Measurements from ENCODE around the gene DPF3. TPM values are rescaled to one million over a fixed set of nuclear protein-coding genes. Genes with fewer than 3 reads are reported as not detected.

DPF3 gene
- total and polyA plus RNA-seq, 2 experiments from 2014 or later = 6.8 to 7.9 TPM

DNA sequence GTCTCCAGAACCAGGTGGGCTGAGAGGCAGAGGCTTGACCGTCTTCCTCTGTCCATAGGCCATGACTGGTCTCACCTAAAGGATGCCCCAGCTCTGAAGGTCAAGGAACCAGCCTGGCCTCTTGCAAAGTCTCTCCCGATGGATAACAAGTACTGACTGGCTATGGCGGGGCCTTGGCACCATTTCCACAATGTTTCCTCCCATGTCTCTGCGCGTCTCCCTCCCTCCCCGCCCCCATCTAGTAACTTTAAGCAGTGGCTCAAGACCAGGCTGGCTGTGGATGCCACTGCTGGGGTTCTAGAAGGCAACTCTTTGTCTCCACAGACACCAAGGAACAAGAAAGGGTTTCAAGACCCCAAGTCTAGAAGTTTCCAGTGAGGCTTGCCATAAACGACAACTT, 275.5 kb downstream of the DPF3 start:
- no peak overlapping the region for H3K27ac ChIP-seq
- no peak overlapping the region for H3K4me2 ChIP-seq (ENCODE audit: unreplicated experiment)
- no peak overlapping the region for H3K4me3 ChIP-seq
- H3K79me2 ChIP-seq (ENCODE audit: insufficient read depth) = no peaks in the 10 kb centered on the region
- H4K20me1 ChIP-seq (ENCODE audit: insufficient read depth) = no peaks in the 10 kb centered on the region
- H3K36me3 ChIP-seq (ENCODE audit: low read depth) = no peaks in the 10 kb centered on the region
- H2AFZ ChIP-seq = peak overlapping the region; percentile 42; the same call in 1 of the 2 replicates
- H3F3A ChIP-seq (ENCODE audit: insufficient read depth) = peaks cover 10% of the 10 kb centered on the region; the same call in 1 of the 2 replicates
- no peak for DNase-seq
- H3K9ac ChIP-seq = no peak overlapping the region
- 65 to 76% methylated on average over 4 to 7 of the region's 7 CpGs for WGBS, 2 experiments (ENCODE audit: low coverage in 1 of 2, low lambda C conversion rate in 2 of 2, missing lambda C conversion rate in 2 of 2)
- no peaks in the 10 kb centered on the region for H3K9me3 ChIP-seq (ENCODE audit: low read depth)
- in situ Hi-C loops (cut with MboI) = no loop called here
- H3K4me1 ChIP-seq (ENCODE audit: insufficient read depth) = peaks cover 21% of the 10 kb centered on the region
- H3K27me3 ChIP-seq (replicated peaks; ENCODE audit: insufficient read depth) = no peaks in the 10 kb centered on the region
- TF ChIP-seq EZH2 (IDR thresholded peaks at IDR 0.05; ENCODE audit: insufficient read depth, poor library complexity, severe bottlenecking) (no peak), EZH2phosphoT487 (IDR thresholded peaks at IDR 0.05; ENCODE audit: insufficient read depth, low read depth) (no peak)
- H3K9me2 ChIP-seq (ENCODE audit: insufficient read depth) = no peaks in the 10 kb centered on the region

DNA sequence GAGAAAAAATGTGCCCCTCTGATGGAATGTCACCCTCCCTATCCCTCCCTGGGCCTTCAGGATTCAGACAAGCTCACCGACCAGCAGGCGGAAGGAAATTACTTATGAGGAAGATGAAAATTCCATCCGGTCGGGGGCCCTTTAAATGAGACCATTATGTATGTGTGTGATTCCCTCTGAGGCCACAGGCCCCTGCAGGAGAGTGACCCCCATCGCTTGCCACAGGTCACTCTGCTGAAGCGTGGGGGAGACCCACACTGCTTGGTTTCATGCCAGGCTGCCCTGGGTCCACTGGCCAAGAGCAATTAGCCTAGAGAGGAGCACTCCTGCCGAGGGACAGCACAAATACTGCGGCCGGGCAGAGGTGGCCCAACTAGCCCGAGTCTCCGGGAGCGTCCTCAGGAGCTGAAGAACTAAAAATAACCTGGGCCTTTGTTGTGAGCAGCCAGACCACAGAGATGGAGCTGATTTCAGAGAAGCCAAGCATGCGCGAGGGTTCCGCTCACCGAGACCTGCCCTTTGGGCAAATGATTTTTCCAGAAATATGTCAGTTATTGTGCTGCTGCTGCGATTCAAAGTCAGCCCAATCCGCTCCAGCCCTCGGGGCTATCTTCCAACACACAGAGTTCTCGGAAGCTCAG, 276.4 kb downstream of the DPF3 start:
- Histone ChIP-seq H3K36me3 (ENCODE audit: low read depth) (no peaks in the 10 kb centered on the region), H3K9me2 (ENCODE audit: insufficient read depth) (no peaks in the 10 kb centered on the region), H3K79me2 (ENCODE audit: insufficient read depth) (no peaks in the 10 kb centered on the region), H3K4me3 (no peak overlapping the region), H3K4me1 (ENCODE audit: insufficient read depth) (peaks cover 21% of the 10 kb centered on the region), H3K9ac (no peak overlapping the region), H3K27ac (no peak overlapping the region), H2AFZ (peak overlapping the region; percentile 53; the same call in 1 of the 2 replicates), H3K4me2 (ENCODE audit: unreplicated experiment) (no peak overlapping the region), H4K20me1 (ENCODE audit: insufficient read depth) (no peaks in the 10 kb centered on the region), H3F3A (ENCODE audit: insufficient read depth) (peaks cover 10% of the 10 kb centered on the region; the same call in 1 of the 2 replicates), H3K27me3 (replicated peaks; ENCODE audit: insufficient read depth) (no peaks in the 10 kb centered on the region), H3K9me3 (ENCODE audit: low read depth) (no peaks in the 10 kb centered on the region)
- peak; percentile 35 for DNase-seq
- TF ChIP-seq EZH2 (IDR thresholded peaks at IDR 0.05; ENCODE audit: insufficient read depth, poor library complexity, severe bottlenecking) = no peak
- TF ChIP-seq EZH2phosphoT487 (IDR thresholded peaks at IDR 0.05; ENCODE audit: insufficient read depth, low read depth) = no peak
- 60 to 70% methylated on average over 20 of the region's 20 CpGs for WGBS, 2 experiments (ENCODE audit: low coverage in 1 of 2, low lambda C conversion rate in 2 of 2, missing lambda C conversion rate in 2 of 2)
- in situ Hi-C loops (cut with MboI) = no loop called here

DNA sequence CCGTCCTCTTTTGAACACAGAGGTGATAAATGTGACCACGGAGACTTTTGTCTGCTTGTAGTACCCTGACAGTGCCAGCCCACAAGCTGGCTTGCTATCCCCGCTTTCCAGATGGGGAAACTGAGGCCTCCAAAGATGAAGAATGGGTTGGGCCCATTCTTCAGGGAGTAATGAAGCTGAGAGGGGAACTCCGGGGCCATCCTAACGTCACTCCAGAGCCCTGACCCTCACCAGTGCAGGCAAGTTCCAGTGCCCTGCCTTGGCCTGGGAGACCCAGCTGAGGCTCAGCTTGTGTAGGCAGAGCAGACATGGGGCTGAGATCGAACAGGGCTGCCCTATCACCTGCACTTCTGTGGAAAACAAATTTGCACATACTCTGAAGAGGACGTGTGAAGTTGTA, 277.1 kb downstream of the DPF3 start:
- Histone ChIP-seq H3K4me3 (no peak overlapping the region), H3K36me3 (ENCODE audit: low read depth) (no peaks in the 10 kb centered on the region), H3K4me1 (ENCODE audit: insufficient read depth) (peaks cover 21% of the 10 kb centered on the region), H3K79me2 (ENCODE audit: insufficient read depth) (no peaks in the 10 kb centered on the region), H2AFZ (no peak overlapping the region), H4K20me1 (ENCODE audit: insufficient read depth) (no peaks in the 10 kb centered on the region), H3K9me3 (ENCODE audit: low read depth) (no peaks in the 10 kb centered on the region), H3K27ac (no peak overlapping the region), H3K9me2 (ENCODE audit: insufficient read depth) (no peaks in the 10 kb centered on the region), H3F3A (ENCODE audit: insufficient read depth) (peaks cover 10% of the 10 kb centered on the region; the same call in 1 of the 2 replicates), H3K27me3 (replicated peaks; ENCODE audit: insufficient read depth) (no peaks in the 10 kb centered on the region), H3K4me2 (ENCODE audit: unreplicated experiment) (no peak overlapping the region), H3K9ac (no peak overlapping the region)
- no peak for TF ChIP-seq EZH2phosphoT487 (IDR thresholded peaks at IDR 0.05; ENCODE audit: insufficient read depth, low read depth)
- TF ChIP-seq EZH2 (IDR thresholded peaks at IDR 0.05; ENCODE audit: insufficient read depth, poor library complexity, severe bottlenecking) = no peak
- in situ Hi-C loops (cut with MboI) = no loop called here
- DNase-seq = no peak
- WGBS, 2 experiments (ENCODE audit: low coverage in 1 of 2, low lambda C conversion rate in 2 of 2, missing lambda C conversion rate in 2 of 2) = 64 to 68% methylated on average over 7 of the region's 7 CpGs

DNA sequence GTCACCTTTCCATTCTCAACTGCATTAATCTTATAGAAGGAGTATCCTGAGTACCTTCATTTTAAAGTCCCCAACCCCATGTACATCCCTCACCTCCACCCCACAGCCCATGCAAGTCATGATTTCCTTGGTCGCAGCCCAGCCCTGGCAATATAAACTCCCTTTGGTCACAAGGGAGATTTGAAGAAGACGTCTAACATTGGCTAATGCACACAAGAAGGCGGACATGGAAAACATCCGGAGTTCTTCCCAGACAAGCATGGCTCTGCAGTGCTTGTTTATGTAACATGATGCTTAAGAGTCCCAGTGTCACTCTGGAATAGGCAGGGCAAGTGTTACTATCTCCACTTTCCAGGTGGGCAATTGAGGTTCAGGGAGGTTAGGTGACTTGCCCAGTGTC, 277.6 kb downstream of the DPF3 start:
- no peak overlapping the region for H3K9ac ChIP-seq
- no peaks in the 10 kb centered on the region for H3K79me2 ChIP-seq (ENCODE audit: insufficient read depth)
- H3K4me2 ChIP-seq (ENCODE audit: unreplicated experiment) = no peak overlapping the region
- no peaks in the 10 kb centered on the region for H4K20me1 ChIP-seq (ENCODE audit: insufficient read depth)
- no peak for TF ChIP-seq EZH2 (IDR thresholded peaks at IDR 0.05; ENCODE audit: insufficient read depth, poor library complexity, severe bottlenecking)
- no peak for TF ChIP-seq EZH2phosphoT487 (IDR thresholded peaks at IDR 0.05; ENCODE audit: insufficient read depth, low read depth)
- no peaks in the 10 kb centered on the region for H3K27me3 ChIP-seq (replicated peaks; ENCODE audit: insufficient read depth)
- H2AFZ ChIP-seq = 0 out of 2 replicates have a peak overlapping the region, but pooled peaks have one; percentile 78
- no peaks in the 10 kb centered on the region for H3K36me3 ChIP-seq (ENCODE audit: low read depth)
- H3K4me1 ChIP-seq (ENCODE audit: insufficient read depth) = peaks cover 23% of the 10 kb centered on the region
- no peak overlapping the region for H3K4me3 ChIP-seq
- no peak for DNase-seq
- in situ Hi-C loops (cut with MboI) = no loop called here
- no peaks in the 10 kb centered on the region for H3K9me2 ChIP-seq (ENCODE audit: insufficient read depth)
- peaks cover 10% of the 10 kb centered on the region; the same call in 1 of the 2 replicates for H3F3A ChIP-seq (ENCODE audit: insufficient read depth)
- no peaks in the 10 kb centered on the region for H3K9me3 ChIP-seq (ENCODE audit: low read depth)
- H3K27ac ChIP-seq = no peak overlapping the region
- 66 to 67% methylated on average over 4 of the region's 4 CpGs for WGBS, 2 experiments (ENCODE audit: low coverage in 1 of 2, low lambda C conversion rate in 2 of 2, missing lambda C conversion rate in 2 of 2)

Measured in GM23248 (cell line).